Stimulated activated CD8-positive, alpha-beta memory T cell treated with anti-CD3 and anti-CD28 coated beads, Interleukin-12 subunit alpha, Interleukin-12 subunit beta, amount 100 ng/mL, for 24 hours (primary cell): ENCODE data around the gene HOXB3.

Experiments used
- DNase-seq: peaks from one replicate; pipeline ENCODE4 v3.0.0-alpha.2; 2020; ENCODE audit errors: extremely low read depth

The HOXB3 gene

DNA sequence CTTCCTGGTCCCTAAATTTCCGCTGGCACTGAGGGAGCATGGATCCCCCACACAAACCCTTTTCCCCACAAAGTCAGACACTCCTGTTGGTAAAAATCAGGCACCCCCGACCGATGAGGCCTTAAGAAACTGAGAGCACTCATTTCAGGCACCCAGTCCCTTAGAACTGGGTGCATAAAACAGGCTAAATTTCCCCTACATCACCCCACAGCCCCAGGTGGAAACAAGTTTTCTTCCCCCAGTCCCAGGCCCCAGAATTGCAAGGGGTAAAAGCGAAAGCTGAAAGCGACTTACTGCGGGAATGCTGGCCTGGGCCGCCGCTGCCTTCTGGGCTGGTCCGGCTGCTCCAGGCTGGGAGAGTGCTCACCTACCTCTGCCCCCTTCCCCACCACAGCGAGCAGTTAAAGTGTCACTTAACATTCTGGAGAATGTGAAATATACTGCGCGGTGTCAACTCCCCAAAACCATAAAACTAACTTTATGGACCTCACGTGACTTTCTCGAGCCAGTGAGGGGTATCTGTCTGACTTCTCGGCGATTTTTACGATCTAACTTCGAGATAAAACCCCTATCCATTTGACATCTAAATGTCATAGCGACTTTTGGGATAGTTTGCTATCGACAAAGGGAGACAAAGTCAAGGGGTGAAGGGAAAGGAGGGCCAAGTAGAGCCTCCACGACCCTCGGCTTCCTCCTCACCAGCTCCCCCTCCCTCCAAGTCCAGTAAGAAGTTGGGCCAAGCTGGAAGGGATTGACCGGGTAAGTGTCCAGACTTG lies at the start of gene HOXB3:
Gene HOXB3 (minus strand): TSS at position 411 of the 776 bp plus-strand sequence. CDS start 37,767 bp downstream, outside the sequence.
- no peak for DNase-seq

DNA sequence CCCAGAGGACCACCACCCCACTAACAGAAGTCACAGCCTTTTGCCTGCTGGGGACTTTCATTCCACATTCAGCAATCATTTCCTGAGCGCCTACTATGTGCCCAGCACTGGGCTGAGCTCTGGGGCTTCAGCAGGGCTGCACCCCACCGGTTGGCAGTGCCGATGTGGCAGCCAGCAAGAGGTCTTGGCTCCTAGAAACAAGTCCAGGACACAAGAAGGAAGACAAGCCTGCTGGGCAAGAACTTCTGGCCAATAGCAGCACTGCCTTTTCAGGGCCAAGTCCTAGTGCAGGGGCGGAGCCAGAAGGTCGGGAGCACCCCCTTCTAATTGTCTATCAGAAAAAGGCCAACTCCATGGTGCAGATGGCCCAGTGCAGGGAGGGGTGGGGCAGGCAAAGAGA lies 49.1 kb upstream of the HOXB3 start:
- DNase-seq: no peak

DNA sequence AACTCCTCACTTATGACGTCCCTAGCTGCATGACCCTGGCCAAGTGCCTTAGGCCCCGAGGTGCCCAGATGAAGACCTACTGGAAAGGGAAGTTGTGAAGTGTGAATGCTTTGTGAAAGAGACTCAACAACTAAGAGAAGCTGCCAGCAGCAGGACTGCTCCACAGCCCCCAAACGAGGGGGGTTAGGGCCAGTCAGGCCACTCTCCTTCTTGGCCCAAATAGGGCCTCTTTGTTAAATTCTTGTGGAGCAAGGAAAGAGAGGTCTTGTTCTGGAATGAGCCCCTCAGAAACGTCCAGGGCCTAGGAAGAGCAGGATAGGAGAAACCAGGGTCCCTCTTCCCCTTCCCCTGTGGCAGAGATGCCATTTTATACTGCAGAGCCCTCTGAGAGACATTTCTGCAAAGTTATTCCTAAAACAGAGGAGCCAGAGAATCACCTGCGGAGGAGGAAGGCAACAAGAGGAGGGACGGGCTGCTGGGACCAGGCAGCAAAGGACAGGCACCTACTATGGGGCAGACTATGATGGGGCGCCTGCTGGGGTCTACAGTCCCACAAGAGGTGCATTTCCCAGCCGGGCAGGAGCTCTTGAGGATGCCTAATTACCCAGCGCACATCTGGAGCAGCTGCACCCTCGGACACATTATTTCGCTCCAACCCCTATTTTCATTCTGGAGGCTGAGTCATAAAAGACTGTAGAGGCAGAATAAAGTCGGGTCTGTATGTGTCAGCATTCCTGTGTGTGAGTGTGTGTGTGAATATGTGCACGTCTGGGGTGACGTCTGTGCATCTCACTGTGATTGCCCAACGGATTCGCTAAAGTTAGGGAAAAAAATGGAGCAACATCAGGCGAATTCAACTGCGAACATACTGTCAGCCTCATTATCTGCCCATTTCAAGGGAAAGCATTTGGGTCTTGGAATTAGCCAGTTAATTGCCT lies 47.6 kb upstream of the HOXB3 start:
- no peak for DNase-seq

DNA sequence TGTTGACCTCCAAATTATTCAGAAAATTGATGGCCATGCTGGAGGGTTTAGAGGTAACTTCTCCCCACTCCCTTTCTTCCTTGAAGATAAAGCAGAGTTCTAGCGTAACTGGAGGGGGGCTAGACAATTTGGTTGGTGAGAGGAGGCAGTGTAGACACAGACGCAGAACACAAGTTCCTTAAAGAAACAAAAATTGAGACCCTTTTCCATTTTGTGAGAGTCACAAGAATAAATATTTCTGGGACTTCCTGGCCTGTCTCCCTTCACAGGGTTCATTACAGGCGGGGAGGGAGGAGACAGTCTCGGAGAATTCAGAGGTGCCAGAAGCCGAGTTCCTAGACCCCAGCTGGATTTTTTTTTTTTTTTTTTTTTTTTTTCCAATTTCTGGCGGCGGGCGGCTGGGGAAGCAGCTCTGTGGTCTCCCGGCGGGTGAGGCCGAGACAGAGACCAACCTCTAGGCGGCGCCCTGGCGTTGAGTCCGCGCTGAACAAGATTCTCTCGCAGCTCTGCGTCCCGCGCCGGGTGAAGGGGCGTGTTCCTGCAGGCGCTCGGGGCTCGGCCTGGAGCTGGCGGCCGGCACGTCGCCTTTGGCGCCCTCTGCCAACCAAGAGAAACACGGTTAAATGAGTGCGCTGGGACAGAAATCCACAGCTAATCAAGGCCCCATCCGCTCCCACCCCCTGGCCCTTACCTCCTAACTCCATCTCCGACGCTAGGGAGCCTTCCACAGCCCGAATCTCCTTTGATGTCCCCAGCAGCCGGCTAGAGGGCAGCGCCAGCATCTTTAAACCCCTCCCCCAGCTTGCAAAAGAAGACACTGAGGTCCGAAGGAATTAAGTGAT lies 46.4 kb upstream of the HOXB3 start:
- DNase-seq: peak; percentile 47

DNA sequence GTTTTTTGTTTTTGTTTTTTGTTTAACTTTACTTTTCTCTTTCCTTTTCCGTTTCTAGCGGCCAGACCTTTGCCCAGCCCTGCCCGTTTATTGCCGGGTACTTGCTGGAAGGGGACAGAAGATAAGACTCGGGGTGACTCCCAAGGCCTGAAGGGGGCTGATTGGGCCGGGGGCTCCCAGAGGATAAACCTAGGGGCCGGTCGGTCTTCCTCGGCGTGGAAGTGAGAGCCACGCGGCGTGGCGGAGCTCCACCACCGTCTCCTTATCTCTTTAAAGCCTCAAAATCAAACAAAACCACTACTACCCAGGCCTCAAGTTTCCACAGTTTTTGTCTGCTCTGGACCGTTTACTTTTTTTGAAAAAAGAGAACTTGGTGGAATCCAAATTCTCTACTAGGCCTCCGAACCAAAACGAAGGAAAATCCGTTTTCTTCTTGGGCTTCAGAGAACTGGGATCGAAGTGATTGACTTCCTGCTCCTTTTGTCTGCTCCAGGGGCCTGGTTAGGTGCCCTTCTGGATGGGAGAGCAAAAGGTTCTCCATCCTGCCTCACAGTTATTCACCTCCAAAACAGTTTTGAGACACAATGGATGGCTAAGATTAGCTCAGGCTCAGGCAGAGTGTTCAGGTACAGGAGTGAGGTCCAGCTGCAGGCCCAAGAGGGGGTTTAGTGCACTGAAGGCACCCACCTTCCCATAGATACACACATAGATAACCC lies 44.6 kb upstream of the HOXB3 start:
- no peak for DNase-seq

DNA sequence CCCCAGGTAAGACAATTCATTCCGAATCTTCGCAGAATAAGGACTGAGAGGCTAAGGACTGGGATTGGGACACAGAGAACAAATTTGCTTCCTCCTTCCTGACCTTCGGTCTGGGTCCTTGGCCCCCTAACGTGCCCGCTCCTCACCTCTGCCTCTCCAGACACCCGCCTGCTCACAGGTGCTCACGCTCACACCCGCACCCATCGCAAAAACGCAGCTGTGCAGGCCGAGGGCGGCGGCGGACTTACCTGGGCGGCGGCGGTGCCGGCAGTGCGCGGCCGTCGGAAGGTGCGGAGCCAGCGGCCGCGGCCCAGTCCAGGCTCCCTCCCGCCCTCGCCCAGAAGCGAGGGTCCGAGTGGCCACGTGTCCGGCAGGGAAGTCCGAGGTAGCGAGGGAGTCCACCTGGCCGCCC lies 43.2 kb upstream of the HOXB3 start:
- DNase-seq: no peak

DNA sequence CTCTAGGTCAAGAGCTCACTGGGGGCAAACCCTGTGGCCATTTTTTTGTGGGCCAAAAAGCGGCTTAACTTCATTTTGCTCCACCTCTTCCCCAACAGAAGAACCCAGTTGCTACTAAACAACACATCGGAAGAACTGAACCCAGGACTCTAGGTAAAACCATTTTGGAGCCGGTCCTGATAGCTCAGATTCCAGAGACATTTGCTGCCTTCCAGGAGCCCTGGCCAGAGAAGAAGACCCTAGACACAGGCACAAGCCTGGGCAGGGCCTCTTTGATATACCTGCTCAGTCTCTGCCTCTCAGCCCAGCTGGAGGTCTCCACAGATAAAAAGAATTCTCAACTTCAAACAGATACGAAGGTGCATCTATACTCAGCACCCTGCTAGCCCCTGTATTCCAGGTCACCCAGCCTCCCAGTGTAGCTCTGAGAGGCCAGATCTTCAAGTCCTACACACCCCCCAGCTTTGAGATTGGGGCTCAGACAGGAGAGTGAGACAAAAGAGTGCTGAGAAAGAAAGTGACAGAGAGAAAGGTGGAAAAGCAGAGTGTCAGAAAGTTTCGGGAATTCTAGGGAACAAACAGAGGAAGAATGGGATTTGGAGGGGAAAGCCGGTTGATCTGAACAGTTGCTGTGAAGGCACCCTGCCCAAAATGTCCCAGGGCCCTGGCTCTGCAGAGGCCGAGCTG lies 42.7 kb upstream of the HOXB3 start:
- no peak for DNase-seq

DNA sequence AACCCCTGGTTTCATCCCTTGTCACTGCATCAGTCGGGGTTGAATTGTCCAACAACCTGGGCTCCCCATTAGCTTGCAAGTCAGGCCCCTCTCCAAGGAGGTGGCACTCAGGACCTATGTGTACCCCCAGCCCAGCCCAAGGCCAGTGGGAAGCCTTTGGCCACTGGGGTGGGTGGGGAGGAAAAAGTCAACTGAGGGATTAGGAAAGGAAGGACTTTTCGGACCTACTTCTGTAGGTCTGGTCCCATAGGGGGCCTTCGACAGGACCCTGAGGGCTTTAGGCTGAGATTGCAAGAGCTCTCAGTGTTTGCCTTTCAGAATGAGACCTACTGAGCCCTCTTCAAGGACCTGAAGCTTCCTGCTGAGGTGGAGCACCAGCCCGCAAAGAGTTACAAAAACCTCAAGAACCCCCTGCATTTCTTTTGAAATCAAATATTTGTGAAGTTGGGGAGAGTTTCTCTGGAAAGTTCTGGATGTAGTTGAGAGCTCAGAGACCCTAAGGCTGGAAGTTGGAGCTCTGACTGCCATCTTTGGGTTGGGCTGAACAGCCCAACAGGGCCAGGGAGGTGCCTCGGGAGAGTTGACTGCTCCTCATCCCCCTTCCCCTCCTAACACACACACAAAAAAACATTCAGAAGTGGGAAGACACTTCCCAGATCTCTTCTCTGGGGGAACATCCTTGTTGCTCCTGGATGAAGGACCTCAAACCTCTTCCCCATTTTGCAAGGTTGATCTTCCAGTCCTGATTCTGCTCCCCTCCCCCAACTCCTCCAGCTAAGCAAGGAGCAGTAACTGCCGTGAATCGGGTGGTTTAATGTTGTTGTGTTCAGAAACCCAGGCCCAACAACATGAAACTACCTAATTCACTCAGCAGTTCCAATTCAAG lies 41.9 kb upstream of the HOXB3 start:
- no peak for DNase-seq

DNA sequence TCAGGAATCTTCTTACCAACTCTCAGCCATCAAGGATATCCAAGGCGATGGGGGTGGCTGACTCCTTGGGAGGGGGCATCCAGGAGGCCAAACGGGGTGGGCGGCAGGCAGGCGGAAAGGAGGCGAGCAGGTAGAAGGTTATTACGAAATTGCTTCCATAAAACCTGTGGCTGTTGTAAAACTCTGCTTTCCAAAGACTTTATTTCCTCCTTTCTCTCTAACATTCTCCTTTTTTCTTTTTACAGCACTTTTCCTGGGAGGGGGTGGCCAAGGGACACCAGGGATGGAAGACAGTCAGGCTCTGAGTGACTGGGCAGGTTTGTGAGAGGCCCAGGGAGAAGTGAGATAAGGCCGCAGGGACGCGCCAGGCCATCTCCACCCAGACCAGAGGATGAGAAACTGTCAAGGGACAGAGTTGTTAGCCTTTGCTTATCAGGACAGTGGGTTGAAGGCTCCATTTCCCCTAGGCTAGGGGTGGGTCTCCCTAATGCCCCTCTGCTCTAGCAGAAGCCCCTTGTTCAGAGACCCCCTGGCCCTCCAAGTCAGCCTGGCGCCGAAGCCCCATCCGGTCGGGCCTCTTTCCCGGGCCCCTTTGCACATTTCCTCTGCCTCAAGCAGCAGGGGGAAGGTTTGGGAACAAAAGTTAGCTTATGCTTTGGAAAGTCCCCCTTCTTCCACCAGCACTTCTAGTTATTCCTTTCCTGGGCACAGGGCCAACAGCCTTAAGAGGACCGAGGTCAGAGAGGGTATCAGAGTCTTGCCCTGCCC lies 41.1 kb upstream of the HOXB3 start:
- DNase-seq: no peak

DNA sequence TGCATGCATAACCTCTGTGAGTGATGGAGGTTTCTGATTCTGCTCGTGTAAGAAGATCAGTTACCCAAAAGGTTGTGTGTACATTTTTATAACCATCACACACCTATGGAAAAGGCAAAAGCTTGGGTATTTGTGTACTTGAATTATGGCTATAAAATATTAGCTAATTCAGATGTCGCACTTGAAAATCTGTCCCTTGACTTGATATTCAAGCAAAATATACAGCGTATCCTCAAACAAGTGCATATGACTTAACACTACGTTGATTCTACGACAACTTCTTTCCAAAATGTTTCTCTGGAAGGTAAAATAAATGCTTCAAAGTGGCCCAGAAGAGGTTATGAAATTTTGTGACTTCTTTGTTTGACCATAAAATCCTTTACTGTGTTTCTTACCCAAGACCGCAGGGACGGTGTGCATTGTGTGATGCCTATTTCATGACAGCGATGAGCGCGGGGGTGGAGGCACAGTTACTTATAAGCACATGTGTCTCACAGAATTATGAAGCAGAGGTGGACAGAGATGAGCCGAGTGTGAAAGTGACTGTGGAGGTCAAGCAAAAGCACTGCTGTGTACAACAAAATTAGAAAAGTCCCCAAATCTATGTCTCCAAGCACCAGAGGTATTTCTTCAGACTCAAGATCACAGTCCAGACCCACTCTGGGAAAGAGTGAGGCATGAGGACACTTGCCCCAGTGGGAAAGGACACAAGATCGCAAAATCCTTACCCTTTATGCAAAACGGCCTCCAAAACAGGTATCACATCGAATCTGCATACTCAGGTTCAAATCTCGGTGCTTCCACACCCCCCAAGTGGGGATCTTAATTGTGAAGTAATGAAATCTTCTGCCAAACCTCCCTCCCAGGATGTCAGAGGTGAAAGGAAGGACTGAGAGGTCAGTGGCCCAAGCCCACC lies 40.2 kb upstream of the HOXB3 start:
- DNase-seq: no peak

DNA sequence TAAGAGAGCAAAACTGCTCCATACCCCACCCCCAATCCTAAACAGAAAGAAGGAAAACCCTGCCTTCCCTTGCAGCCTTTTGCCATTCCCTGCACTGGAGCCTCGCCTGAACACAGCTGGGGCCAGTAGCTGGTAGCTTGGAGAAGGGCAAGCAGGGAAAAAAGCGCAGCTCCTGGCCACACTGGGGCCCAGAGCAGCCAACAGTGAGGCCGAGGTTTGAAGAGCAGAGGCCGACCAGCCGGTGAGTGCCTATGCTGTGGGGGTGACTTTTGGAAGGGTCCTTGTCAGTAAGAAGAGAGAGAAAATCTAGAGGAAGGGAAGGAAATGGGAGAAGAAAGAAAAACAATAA lies 39.3 kb upstream of the HOXB3 start:
- no peak for DNase-seq

DNA sequence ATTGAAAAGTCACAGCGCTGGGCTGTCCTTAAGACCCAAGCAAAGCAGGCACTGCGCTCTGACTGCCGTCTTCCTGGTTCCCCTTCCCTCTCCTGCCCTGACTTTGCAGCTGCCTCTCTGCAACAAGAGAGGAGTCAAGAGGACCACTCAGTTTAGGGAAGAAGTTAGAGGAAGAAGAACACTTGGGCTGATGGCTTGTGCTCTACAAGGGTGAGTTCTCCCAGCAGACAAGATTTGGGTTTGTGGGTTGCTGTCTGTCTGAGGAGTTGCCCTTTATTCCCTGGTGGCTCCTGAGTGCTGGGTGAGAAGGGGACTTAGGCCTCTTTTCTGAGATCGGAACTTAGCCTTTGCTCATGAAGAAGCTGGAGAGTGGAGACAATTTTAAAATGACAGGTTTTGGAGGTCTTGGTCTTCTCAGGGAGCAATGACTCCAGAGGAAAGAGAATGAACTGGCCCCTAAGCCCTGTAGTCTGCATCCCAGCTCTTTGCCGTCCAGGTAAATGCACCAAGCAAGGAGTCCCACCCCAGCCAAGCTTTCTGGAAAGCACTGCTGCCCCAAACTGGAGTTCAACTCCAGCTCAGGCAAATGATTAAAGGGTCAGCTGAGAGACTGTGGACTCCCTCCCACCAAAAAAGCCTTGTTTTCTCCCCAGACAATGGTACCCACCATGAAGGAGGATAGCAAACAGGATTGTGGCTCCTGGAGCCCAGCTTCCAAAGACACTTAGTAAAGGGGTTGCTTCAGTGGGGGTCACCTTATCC lies 38.8 kb upstream of the HOXB3 start:
- DNase-seq: no peak

DNA sequence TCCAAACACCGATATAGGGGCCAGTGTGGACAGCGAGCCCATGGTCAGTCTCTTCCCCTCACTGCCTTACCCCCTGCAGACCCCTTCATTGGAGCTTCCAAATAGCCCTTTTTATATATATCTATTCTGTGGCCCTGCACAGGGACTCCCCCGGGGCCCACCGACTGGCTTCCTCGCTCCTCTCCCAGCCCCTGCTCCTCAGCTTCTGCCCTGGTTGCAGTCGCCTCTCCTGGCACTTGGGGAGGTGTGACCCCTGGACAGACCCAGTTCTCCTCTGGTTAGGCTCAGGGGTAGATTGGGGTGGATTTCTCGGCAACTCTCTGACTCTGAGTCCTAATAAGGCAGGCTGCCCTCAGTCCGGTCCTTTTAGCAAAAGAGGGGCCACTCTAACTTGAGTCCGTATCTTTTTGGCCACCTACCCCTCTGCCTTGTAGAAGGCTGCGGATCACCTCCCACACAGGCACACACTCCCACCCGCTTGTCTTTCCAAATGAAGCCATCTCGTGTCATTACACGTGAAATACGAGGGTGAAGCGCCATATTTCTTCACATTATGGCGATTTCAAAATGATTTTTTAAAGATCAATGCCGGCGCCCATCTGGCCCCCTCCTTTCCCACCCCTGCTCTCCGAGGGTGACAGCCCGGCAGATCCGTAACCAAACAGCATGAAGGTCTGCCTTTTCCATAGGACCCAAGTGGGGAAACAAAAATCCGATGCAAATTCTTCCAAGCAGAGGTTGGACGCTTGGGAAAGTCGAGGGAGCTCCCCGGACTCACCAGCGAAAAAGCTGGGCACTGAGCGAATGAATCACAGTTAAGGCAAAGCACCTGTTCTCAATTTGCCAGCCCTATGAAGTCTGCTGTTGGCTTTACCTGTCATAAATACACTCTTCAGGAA lies 37.8 kb upstream of the HOXB3 start:
- DNase-seq: no peak

DNA sequence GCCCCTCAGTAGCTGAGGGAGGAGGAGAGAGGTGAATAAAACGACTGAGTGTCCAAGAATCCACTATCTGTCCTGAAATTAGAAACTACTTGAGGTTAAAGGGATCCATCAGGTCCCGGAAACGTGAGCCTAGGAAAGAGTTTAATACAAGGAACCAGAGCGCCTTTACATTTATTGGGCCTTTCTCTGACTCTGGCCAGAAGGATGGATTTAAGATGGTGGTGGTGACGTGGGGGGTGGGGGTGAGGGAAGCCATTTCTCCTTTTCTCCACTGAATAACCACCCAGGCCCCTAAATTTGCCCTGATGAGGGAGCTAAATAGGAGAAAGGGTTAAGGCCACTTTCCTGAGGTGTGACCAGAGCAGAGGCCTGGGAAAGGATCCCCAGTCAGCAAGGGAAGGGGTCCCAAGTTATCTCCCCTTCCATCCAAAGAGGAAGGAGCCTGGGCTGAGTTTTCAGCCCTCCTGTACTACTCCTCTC lies 37.1 kb upstream of the HOXB3 start:
- no peak for DNase-seq

DNA sequence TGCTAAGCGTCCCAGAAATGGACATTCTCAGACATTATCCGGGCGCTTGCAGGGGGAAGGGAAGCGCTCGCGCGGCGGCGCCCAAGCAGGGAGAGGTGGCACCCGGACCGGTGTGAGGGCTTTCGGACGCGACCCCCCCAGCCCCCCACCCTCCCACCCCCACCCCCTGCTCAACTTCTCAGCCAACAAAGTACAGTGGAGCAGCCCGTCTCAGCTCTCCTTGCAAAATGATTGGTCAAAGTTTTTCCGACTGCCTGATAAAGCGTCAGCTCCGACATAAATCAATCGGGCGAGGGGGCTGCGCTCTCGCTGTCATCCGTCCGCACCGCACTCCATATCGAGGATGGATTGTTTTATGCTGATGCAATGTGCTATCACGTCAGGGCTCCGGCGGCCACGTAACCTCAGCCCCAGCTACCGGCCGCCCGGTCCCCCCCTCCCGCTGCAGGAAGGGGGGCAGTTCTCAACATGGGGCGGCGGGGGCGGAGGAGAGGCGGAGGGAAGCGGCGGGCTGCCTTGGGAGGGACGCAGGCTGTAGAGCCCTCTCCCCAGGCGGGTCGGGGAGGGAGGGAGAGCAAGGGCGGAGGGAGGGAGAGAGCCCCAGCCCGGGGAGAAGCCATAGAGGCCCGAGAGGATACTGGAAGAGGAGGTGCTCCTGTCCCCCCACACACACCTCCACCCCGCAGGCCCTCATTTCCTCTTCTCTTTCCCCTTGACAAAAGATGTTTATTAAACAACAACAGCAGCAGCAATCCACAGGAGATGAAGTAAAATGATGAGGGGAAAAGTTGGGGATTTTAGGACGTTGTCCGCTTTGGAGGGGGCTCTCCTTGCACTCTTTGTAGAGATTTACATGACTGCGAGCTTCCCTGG lies 36.4 kb upstream of the HOXB3 start, which contains the start of gene HOXB9:
Gene HOXB9 (minus strand): TSS at position 114 of the 873 bp plus-strand sequence. CDS start 89 bp downstream, at position 25.
- no peak for DNase-seq
